SK-N-SH (cell line): ENCODE data around the gene TCF7L2. TPM values are rescaled to one million over a fixed set of nuclear protein-coding genes. Genes with fewer than 3 reads are reported as not detected.

Source experiments
- CTCF ChIA-PET: fragments of 300-600, 350-600 bp; formaldehyde crosslinking; extraction: SDS; loops from one replicate; lab custom pipeline; 2021; lab: Yijun Ruan, JAX
- POLR2A ChIA-PET: fragments of 350-600 bp; sonication (Branson Sonifier 250); formaldehyde crosslinking; extraction: SDS; loops from one replicate; lab custom pipeline; 2020; ENCODE audit warnings: antibody characterized with exemption, inconsistent platforms; lab: Yijun Ruan, JAX
- DNase-seq: peaks from one replicate; pipeline ENCODE4 v3.0.0; 2012
- H2AFZ ChIP-seq: fragments of 200-600 bp; sonication (generic); 2 replicates; pipeline ENCODE4 v1.8.1; 2016; ENCODE audit warnings: antibody characterized with exemption, mild to moderate bottlenecking, low read depth
- H3F3A ChIP-seq: fragments of 200-600 bp; sonication (generic); replicated peaks from 2 replicates; pipeline ENCODE3; 2016; ENCODE audit warnings: antibody characterized with exemption, mild to moderate bottlenecking; ENCODE audit not compliant: insufficient read depth
- H3K27ac ChIP-seq, 2 experiments: fragments of 200-500 bp in 1 of 2; fragments of 200-600 bp in 1 of 2; sonication (Bioruptor generic) in 1 of 2; sonication (generic), shearing (Covaris generic) in 1 of 2; 2 replicates each; pipeline versions ENCODE4 v1.5.1 to v1.6.1; 2014 to 2016; ENCODE audit warnings: low read depth in 2 of 2, inconsistent platforms in 1 of 2, low read length in 1 of 2, mild to moderate bottlenecking in 1 of 2, mixed read lengths in 1 of 2
- H3K27me3 ChIP-seq: fragments of 200-600 bp; sonication (generic), shearing (Covaris generic); 2 replicates; pipeline ENCODE4 v1.6.1; 2016; ENCODE audit warnings: mixed run types; ENCODE audit not compliant: insufficient read depth
- H3K36me3 ChIP-seq, 2 experiments: fragments of 200-500 bp in 1 of 2; fragments of 200-600 bp in 1 of 2; sonication (Bioruptor generic) in 1 of 2; sonication (generic) in 1 of 2; replicated peaks in 1 of 2; 2 replicates each; pipeline versions ENCODE3 to v1.5.1; 2014 to 2016; ENCODE audit warnings: low read length in 1 of 2, mild to moderate bottlenecking in 1 of 2; ENCODE audit not compliant: insufficient read depth in 2 of 2, control insufficient read depth in 1 of 2
- H3K4me1 ChIP-seq, 2 experiments: fragments of 200-500 bp in 1 of 2; fragments of 200-600 bp in 1 of 2; sonication (Bioruptor generic) in 1 of 2; sonication (generic), shearing (Covaris generic) in 1 of 2; 2 replicates each; pipeline versions ENCODE4 v1.5.1 to v1.6.1; 2014 to 2016; ENCODE audit warnings: low read depth in 1 of 2, low read length in 1 of 2, mixed run types in 1 of 2; ENCODE audit not compliant: insufficient read depth in 2 of 2, control insufficient read depth in 1 of 2
- H3K4me2 ChIP-seq: fragments of 200-600 bp; sonication (generic), shearing (Covaris generic); 2 replicates; pipeline ENCODE4 v1.6.1; 2017; ENCODE audit warnings: mixed run types
- H3K4me3 ChIP-seq, 2 experiments: fragments of 200-500 bp in 1 of 2; fragments of 200-600 bp in 1 of 2; sonication (Bioruptor generic) in 1 of 2; sonication (generic), shearing (Covaris generic) in 1 of 2; 2 replicates each; pipeline versions ENCODE4 v1.5.1 to v1.8.1; 2014 to 2016; ENCODE audit warnings: low read depth in 2 of 2, inconsistent platforms in 1 of 2, low read length in 1 of 2, mild to moderate bottlenecking in 1 of 2, mixed read lengths in 1 of 2, moderate library complexity in 1 of 2
- H3K79me2 ChIP-seq: fragments of 200-600 bp; sonication (generic); 2 replicates; pipeline ENCODE4 v1.8.1; 2017; ENCODE audit warnings: mild to moderate bottlenecking; ENCODE audit not compliant: insufficient read depth
- H3K9ac ChIP-seq: fragments of 200-600 bp; sonication (generic); 2 replicates; pipeline ENCODE4 v1.6.1; 2017; ENCODE audit warnings: mixed run types
- H3K9me2 ChIP-seq: fragments of 200-600 bp; sonication (generic); 2 replicates; pipeline ENCODE4 v1.6.1; 2017; ENCODE audit warnings: mixed run types
- H3K9me3 ChIP-seq: fragments of 200-600 bp; sonication (generic); 2 replicates; pipeline ENCODE4 v1.6.1; 2017; ENCODE audit warnings: mixed run types, mild to moderate bottlenecking, moderate library complexity
- H4K20me1 ChIP-seq: fragments of 200-600 bp; sonication (generic); 2 replicates; pipeline ENCODE4 v1.6.1; 2017; ENCODE audit warnings: mild to moderate bottlenecking, mixed run types; ENCODE audit not compliant: insufficient read depth
- CHD2 ChIP-seq: fragments of 150-350 bp; IDR thresholded peaks from 2 replicates; pipeline ENCODE4 v1.6.1; 2018; ENCODE audit warnings: low read length; ENCODE audit not compliant: partially characterized antibody
- EP300 ChIP-seq, 2 experiments: IDR thresholded peaks; 2 replicates each; pipeline versions ENCODE4 v1.4.0 to v1.6.1; 2012; ENCODE audit warnings: borderline replicate concordance in 1 of 2, low read depth in 1 of 2, low read length in 1 of 2
- EZH2phosphoT487 ChIP-seq: fragments of 200-600 bp; sonication (generic); IDR thresholded peaks from 2 replicates; pipeline ENCODE4 v1.6.1; 2017; ENCODE audit warnings: low read depth, mixed run types, mild to moderate bottlenecking, antibody characterized with exemption, moderate library complexity, borderline replicate concordance
- FOXJ3 ChIP-seq: sonication (generic); formaldehyde crosslinking; IDR thresholded peaks from 2 replicates; pipeline ENCODE4 v1.5.1; 2020; ENCODE audit warnings: mild to moderate bottlenecking, missing genetic modification reagents
- IRF3 ChIP-seq: fragments of 150-350 bp; IDR thresholded peaks from 2 replicates; pipeline ENCODE4 v1.6.1; 2016; ENCODE audit warnings: mild to moderate bottlenecking, low read depth, low read length
- MAX ChIP-seq: IDR thresholded peaks from 2 replicates; pipeline ENCODE4 v1.4.0; 2012; ENCODE audit warnings: low read depth
- RXRA ChIP-seq: IDR thresholded peaks from 2 replicates; pipeline ENCODE4 v1.4.0; 2012; ENCODE audit warnings: low read depth, mild to moderate bottlenecking, borderline replicate concordance
- SIN3A ChIP-seq: IDR thresholded peaks from 2 replicates; pipeline ENCODE4 v1.6.1; 2012; ENCODE audit warnings: low read depth, mild to moderate bottlenecking, low read length, moderate library complexity, borderline replicate concordance
- SMC3 ChIP-seq: IDR thresholded peaks from 2 replicates; pipeline ENCODE4 v1.6.1; 2012; ENCODE audit warnings: low read depth, low read length, improper control_type of control experiment
- TAF1 ChIP-seq: IDR thresholded peaks from 2 replicates; pipeline ENCODE4 v1.6.1; 2012; ENCODE audit warnings: low read depth, mild to moderate bottlenecking, low read length, moderate library complexity, borderline replicate concordance
- ZBTB33 ChIP-seq: IDR thresholded peaks from 2 replicates; pipeline ENCODE4 v1.4.0; 2012; ENCODE audit warnings: low read depth, borderline replicate concordance
- WGBS: methylation state at CpG from one replicate; pipeline ENCODE4 v1.1.6; 2017; ENCODE audit warnings: low lambda C conversion rate; 5-methylcytosine and 5-hydroxymethylcytosine counted together
- polyA plus RNA-seq, 3 experiments: library from polyadenylated mRNA; depleted of rRNA; stranded (reverse); fragments of >200 nt; gene quantifications; 2 replicates each; pipeline ENCODE4 v1.2.3, GENCODE V29; 2012
- TF ChIP-seq, protein P1 (sequence below): IDR thresholded peaks from 2 replicates; pipeline ENCODE4 v1.4.0; 2012; ENCODE audit warnings: low read depth, borderline replicate concordance
- TF ChIP-seq, protein P2 (sequence below): IDR thresholded peaks from 2 replicates; pipeline ENCODE4 v1.6.1; 2012; ENCODE audit warnings: mild to moderate bottlenecking, low read depth, low read length, moderate library complexity
- TF ChIP-seq, protein P3 (sequence below): IDR thresholded peaks from 2 replicates; pipeline ENCODE4; 2012

Gene TCF7L2
- polyA plus RNA-seq, 1 of the 3 experiments (the other 2 are of a cell fraction): 10.2 TPM

DNA sequence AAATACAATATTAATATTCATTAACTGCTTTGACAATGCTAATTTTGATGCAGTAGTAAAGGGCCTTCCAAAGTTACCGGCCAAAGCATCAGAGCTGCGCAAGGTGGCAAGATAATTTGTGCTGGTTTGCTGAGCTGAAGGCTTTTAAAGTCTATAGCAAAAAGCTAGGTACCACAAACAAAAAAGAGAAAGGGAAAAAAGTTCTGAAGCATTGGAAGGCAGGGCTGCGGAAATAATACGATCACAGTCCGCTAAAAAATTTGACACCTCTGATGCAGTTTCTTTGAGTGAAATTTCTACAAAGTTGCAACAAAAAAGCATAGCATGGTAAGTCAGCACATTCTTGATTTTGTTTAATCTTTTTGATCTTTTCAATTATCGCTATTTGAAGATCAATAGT, 175.6 kb downstream of the TCF7L2 start:
- ChIA-PET CTCF (interaction anchor here (0.6 to 2.8 kb wide), 24 partner anchors 8 to 690 kb away, joined by 3 to 21 read pairs (median 3); no protein-coding TSS in a partner anchor), POLR2A (no interaction called here)
- Histone ChIP-seq H3K79me2 (peaks cover 15% of the 10 kb centered on the region), H2AFZ (no peak overlapping the region), H3K4me2 (peak overlapping the region; percentile 81), H3K4me3 (no peak overlapping the region), H3K9me2 (no peaks in the 10 kb centered on the region), H3F3A (peaks cover 5% of the 10 kb centered on the region), H3K27me3 (no peaks in the 10 kb centered on the region), H3K36me3 (peaks cover 0 to 2% of the 10 kb centered on the region in 2 experiments), H3K27ac (no peak overlapping the region), H3K9me3 (no peaks in the 10 kb centered on the region), H3K9ac (no peak overlapping the region), H3K4me1 (peaks cover 0 to 6% of the 10 kb centered on the region in 2 experiments; a peak in 3 of 4 replicates), H4K20me1 (no peaks in the 10 kb centered on the region)
- DNase-seq: no peak
- WGBS: 92% methylated on average over 6 of the region's 6 CpGs
- TF ChIP-seq MAX (no peak), TAF1 (no peak), FOXJ3 (CRISPR knock-in tag) (no peak), SIN3A (no peak), IRF3 (no peak), SMC3 (no peak), RXRA (no peak), CHD2 (no peak), EP300 (IDR thresholded peaks at IDR 0.05; ENCODE audit: borderline replicate concordance in 1 of 2, low read depth in 1 of 2, low read length in 1 of 2) (no peak), ZBTB33 (no peak), EZH2phosphoT487 (no peak)
- TF ChIP-seq, protein P1, sequence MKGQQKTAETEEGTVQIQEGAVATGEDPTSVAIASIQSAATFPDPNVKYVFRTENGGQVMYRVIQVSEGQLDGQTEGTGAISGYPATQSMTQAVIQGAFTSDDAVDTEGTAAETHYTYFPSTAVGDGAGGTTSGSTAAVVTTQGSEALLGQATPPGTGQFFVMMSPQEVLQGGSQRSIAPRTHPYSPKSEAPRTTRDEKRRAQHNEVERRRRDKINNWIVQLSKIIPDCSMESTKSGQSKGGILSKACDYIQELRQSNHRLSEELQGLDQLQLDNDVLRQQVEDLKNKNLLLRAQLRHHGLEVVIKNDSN: no peak
- TF ChIP-seq, protein P2, sequence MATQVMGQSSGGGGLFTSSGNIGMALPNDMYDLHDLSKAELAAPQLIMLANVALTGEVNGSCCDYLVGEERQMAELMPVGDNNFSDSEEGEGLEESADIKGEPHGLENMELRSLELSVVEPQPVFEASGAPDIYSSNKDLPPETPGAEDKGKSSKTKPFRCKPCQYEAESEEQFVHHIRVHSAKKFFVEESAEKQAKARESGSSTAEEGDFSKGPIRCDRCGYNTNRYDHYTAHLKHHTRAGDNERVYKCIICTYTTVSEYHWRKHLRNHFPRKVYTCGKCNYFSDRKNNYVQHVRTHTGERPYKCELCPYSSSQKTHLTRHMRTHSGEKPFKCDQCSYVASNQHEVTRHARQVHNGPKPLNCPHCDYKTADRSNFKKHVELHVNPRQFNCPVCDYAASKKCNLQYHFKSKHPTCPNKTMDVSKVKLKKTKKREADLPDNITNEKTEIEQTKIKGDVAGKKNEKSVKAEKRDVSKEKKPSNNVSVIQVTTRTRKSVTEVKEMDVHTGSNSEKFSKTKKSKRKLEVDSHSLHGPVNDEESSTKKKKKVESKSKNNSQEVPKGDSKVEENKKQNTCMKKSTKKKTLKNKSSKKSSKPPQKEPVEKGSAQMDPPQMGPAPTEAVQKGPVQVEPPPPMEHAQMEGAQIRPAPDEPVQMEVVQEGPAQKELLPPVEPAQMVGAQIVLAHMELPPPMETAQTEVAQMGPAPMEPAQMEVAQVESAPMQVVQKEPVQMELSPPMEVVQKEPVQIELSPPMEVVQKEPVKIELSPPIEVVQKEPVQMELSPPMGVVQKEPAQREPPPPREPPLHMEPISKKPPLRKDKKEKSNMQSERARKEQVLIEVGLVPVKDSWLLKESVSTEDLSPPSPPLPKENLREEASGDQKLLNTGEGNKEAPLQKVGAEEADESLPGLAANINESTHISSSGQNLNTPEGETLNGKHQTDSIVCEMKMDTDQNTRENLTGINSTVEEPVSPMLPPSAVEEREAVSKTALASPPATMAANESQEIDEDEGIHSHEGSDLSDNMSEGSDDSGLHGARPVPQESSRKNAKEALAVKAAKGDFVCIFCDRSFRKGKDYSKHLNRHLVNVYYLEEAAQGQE: no peak
- TF ChIP-seq, protein P3, sequence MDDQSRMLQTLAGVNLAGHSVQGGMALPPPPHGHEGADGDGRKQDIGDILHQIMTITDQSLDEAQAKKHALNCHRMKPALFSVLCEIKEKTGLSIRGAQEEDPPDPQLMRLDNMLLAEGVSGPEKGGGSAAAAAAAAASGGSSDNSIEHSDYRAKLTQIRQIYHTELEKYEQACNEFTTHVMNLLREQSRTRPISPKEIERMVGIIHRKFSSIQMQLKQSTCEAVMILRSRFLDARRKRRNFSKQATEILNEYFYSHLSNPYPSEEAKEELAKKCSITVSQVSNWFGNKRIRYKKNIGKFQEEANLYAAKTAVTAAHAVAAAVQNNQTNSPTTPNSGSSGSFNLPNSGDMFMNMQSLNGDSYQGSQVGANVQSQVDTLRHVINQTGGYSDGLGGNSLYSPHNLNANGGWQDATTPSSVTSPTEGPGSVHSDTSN: no peak
